Neural cell (in vitro differentiated cells): Measurements from ENCODE around the gene NME7. TPM values are rescaled to one million over a fixed set of nuclear protein-coding genes. Genes with fewer than 3 reads are reported as not detected.

Source experiments
- H2AFZ ChIP-seq: fragments of 200-600, 300-800 bp; sonication (generic), shearing (Covaris generic); 2 replicates; pipeline ENCODE4 v1.6.0; 2014; ENCODE audit warnings: low read depth, mild to moderate bottlenecking, antibody characterized with exemption, low read length, moderate library complexity
- H3F3A ChIP-seq: fragments of 200-600 bp; shearing (Covaris generic); 2 replicates; pipeline ENCODE4 v1.6.1; 2016; ENCODE audit warnings: mild to moderate bottlenecking, moderate library complexity, mixed read lengths, antibody characterized with exemption, low read length; ENCODE audit not compliant: insufficient read depth, poor library complexity, severe bottlenecking
- H3K27ac ChIP-seq: fragments of 200-600, 300-800 bp; sonication (generic), shearing (Covaris generic); 2 replicates; pipeline ENCODE4 v1.5.1; 2014; ENCODE audit warnings: mild to moderate bottlenecking, low read length, moderate library complexity
- H3K27me3 ChIP-seq: fragments of 300-800, 200-600 bp; sonication (generic), shearing (Covaris generic); 2 replicates; pipeline ENCODE4 v1.6.0; 2014; ENCODE audit warnings: mild to moderate bottlenecking, low read depth, low read length, moderate library complexity; ENCODE audit not compliant: insufficient read depth
- H3K36me3 ChIP-seq: fragments of 300-800, 200-600 bp; sonication (generic), shearing (Covaris generic); 2 replicates; pipeline ENCODE4 v1.5.1; 2014; ENCODE audit warnings: mild to moderate bottlenecking, antibody characterized with exemption, low read length, moderate library complexity; ENCODE audit not compliant: insufficient read depth
- H3K4me2 ChIP-seq: fragments of 300-800, 200-600 bp; sonication (generic), shearing (Covaris generic); 2 replicates; pipeline ENCODE4 v1.6.0; 2014; ENCODE audit warnings: mild to moderate bottlenecking, low read length
- H3K4me3 ChIP-seq: fragments of 300-800, 200-600 bp; sonication (generic), shearing (Covaris generic); 2 replicates; pipeline ENCODE4 v1.5.1; 2014; ENCODE audit warnings: mild to moderate bottlenecking, low read length, moderate library complexity
- H3K79me2 ChIP-seq: fragments of 200-600 bp; shearing (Covaris generic); replicated peaks from 2 replicates; pipeline ENCODE4 v1.6.0; 2014; ENCODE audit warnings: mild to moderate bottlenecking, low read length, moderate library complexity; ENCODE audit not compliant: insufficient read depth
- H3K9ac ChIP-seq: fragments of 300-800, 200-600 bp; sonication (generic), shearing (Covaris generic); 2 replicates; pipeline ENCODE4 v1.6.1; 2016; ENCODE audit warnings: mild to moderate bottlenecking, low read length, mixed read lengths
- H3K9me2 ChIP-seq: fragments of 200-600 bp; shearing (Covaris generic); 2 replicates; pipeline ENCODE4 v1.6.1; 2016; ENCODE audit warnings: mild to moderate bottlenecking, low read length, mixed read lengths; ENCODE audit not compliant: insufficient read depth
- H3K9me3 ChIP-seq: fragments of 200-600, 300-800 bp; sonication (generic), shearing (Covaris generic); 2 replicates; pipeline ENCODE4 v1.6.1; 2016; ENCODE audit warnings: mild to moderate bottlenecking, mixed run types, low read length, moderate library complexity, mixed read lengths
- H4K20me1 ChIP-seq: fragments of 200-600 bp; shearing (Covaris generic); 2 replicates; pipeline ENCODE4 v1.6.1; 2016; ENCODE audit warnings: mild to moderate bottlenecking, mixed run types; ENCODE audit not compliant: insufficient read depth
- CTCF ChIP-seq: fragments of 450-650 bp; IDR thresholded peaks from 2 replicates; pipeline ENCODE4 v1.5.1; 2014; ENCODE audit warnings: antibody characterized with exemption, mild to moderate bottlenecking, moderate library complexity; ENCODE audit not compliant: poor library complexity, severe bottlenecking
- EP300 ChIP-seq: fragments of 450-650 bp; conservative IDR thresholded peaks from 2 replicates; pipeline ENCODE4 v1.6.1; 2014; ENCODE audit warnings: antibody characterized with exemption, mild to moderate bottlenecking, moderate library complexity; ENCODE audit not compliant: poor library complexity, severe bottlenecking
- EZH2 ChIP-seq: fragments of 200-600, 300-800 bp; shearing (Covaris generic), sonication (generic); IDR thresholded peaks from 2 replicates; pipeline ENCODE4 v1.6.1; 2014; ENCODE audit warnings: antibody characterized with exemption, low read length, borderline replicate concordance, mild to moderate bottlenecking; ENCODE audit not compliant: insufficient read depth, poor library complexity, severe bottlenecking
- MXI1 ChIP-seq: fragments of 450-650 bp; conservative IDR thresholded peaks from 2 replicates; pipeline ENCODE4 v1.6.1; 2014; ENCODE audit warnings: antibody characterized with exemption, mild to moderate bottlenecking; ENCODE audit not compliant: poor library complexity, severe bottlenecking
- POLR2AphosphoS5 ChIP-seq: IDR thresholded peaks from 2 replicates; pipeline ENCODE4 v1.6.1; 2012
- RAD21 ChIP-seq: fragments of 450-650 bp; conservative IDR thresholded peaks from 2 replicates; pipeline ENCODE4 v1.6.1; 2014; ENCODE audit warnings: antibody characterized with exemption, mild to moderate bottlenecking, moderate library complexity
- REST ChIP-seq: IDR thresholded peaks from 2 replicates; pipeline ENCODE4 v1.6.1; 2012; ENCODE audit warnings: borderline replicate concordance
- SMC3 ChIP-seq: fragments of 450-650 bp; conservative IDR thresholded peaks from 2 replicates; pipeline ENCODE4 v1.6.1; 2014; ENCODE audit warnings: antibody characterized with exemption, mild to moderate bottlenecking, moderate library complexity; ENCODE audit not compliant: poor library complexity
- TAF1 ChIP-seq: IDR thresholded peaks from 2 replicates; pipeline ENCODE4 v1.6.1; 2012; ENCODE audit warnings: low read depth
- polyA plus RNA-seq: library from polyadenylated mRNA; depleted of rRNA; stranded (reverse); fragments of >200 nt; gene quantifications from 2 replicates; pipeline ENCODE4 v1.2.3, GENCODE V29; 2014

NME7 gene
- polyA plus RNA-seq, 1 donor from 2014 or later = 42.4 TPM

GRCh38 chr1:169143984-169144383 lies 223.6 kb downstream of the NME7 start:
- no peak overlapping the region for H3K9ac ChIP-seq
- H3K9me2 ChIP-seq = no peaks in the 10 kb centered on the region
- H3K4me3 ChIP-seq = no peak overlapping the region
- H3K27me3 ChIP-seq = no peaks in the 10 kb centered on the region
- no peaks in the 10 kb centered on the region for H3K9me3 ChIP-seq
- H2AFZ ChIP-seq = no peak overlapping the region
- no peaks in the 10 kb centered on the region for H3K36me3 ChIP-seq
- H3K27ac ChIP-seq = no peak overlapping the region
- no peaks in the 10 kb centered on the region for H4K20me1 ChIP-seq
- no peaks in the 10 kb centered on the region for H3F3A ChIP-seq
- no peak overlapping the region for H3K4me2 ChIP-seq
- H3K79me2 ChIP-seq = no peaks in the 10 kb centered on the region
- TF ChIP-seq MXI1 (no peak), EP300 (no peak), EZH2 (no peak), CTCF (no peak), TAF1 (no peak), SMC3 (no peak), REST (no peak), POLR2AphosphoS5 (no peak), RAD21 (no peak)

GRCh38 chr1:169143346-169143745 lies 224.3 kb downstream of the NME7 start:
- Histone ChIP-seq H3K9me2 (no peaks in the 10 kb centered on the region), H3K4me3 (no peak overlapping the region), H3F3A (no peaks in the 10 kb centered on the region), H3K27ac (no peak overlapping the region), H4K20me1 (no peaks in the 10 kb centered on the region), H3K36me3 (no peaks in the 10 kb centered on the region), H3K79me2 (no peaks in the 10 kb centered on the region), H2AFZ (no peak overlapping the region), H3K9me3 (no peaks in the 10 kb centered on the region), H3K27me3 (no peaks in the 10 kb centered on the region), H3K9ac (no peak overlapping the region), H3K4me2 (no peak overlapping the region)
- TF ChIP-seq MXI1 (no peak), TAF1 (no peak), SMC3 (no peak), POLR2AphosphoS5 (no peak), CTCF (no peak), EZH2 (no peak), RAD21 (no peak), EP300 (no peak), REST (no peak)
